K562 (cell line): ENCODE results near the gene UBAC2. TPM values are rescaled to one million over a fixed set of nuclear protein-coding genes. Genes with fewer than 3 reads are reported as not detected.
"Not testable (repeated sequence)": the region's sequence is repeated elsewhere in the genome, so short reads cannot be mapped to it uniquely, and the experiment has no call there.

ENCODE experiments used
- ATAC-seq: fragments of 200-7000 bp; cut with Tn5 transposase; 3 replicates; pipeline ENCODE4 v1.9.1; 2020; ENCODE audit warnings: moderate library complexity
- BruUV-seq: library from RNA; stranded (reverse); fragments of 400-500 nt; replicated peaks from 2 replicates; lab custom pipeline; 2021; lab: Mats Ljungman, UMichigan
- CTCF ChIA-PET: fragments of 300-600 bp; formaldehyde crosslinking; extraction: SDS; loops from one replicate; lab custom pipeline; 2021; ENCODE audit warnings: low intra/inter-chr PET ratio; lab: Yijun Ruan, JAX
- POLR2A ChIA-PET: fragments of 300-600, 350-650 bp; sonication (Branson Sonifier 250); formaldehyde crosslinking; extraction: SDS; loops from one replicate; lab custom pipeline; 2021; ENCODE audit warnings: antibody characterized with exemption, inconsistent platforms; lab: Yijun Ruan, JAX
- DNase-seq, 4 experiments: peaks; one replicate each; pipeline versions ENCODE4 v3.0.0 to v3.0.0-alpha.2; 2011 to 2018; ENCODE audit warnings: low spot score in 3 of 4, mixed read lengths in 3 of 4; ENCODE audit errors: extremely low read depth in 1 of 4
- FAIRE-seq: peaks from 2 replicates; lab custom pipeline; 2011; peaks lifted over from hg19 to GRCh38; lab: Jason Lieb, UNC
- H2AFZ ChIP-seq: 2 replicates; pipeline ENCODE4 v1.6.0; 2011; ENCODE audit warnings: low read depth, low read length, control low read depth, inconsistent platforms
- H3K27ac ChIP-seq: fragments of 200-600 bp; 3 replicates; pipeline ENCODE4 v1.8.0; 2011; ENCODE audit warnings: low read depth, mild to moderate bottlenecking, control low read depth, inconsistent platforms, low read length, moderate library complexity, mixed read lengths; ENCODE audit errors: extremely low read depth
- H3K27me3 ChIP-seq, 2 experiments: fragments of 300-600 bp in 1 of 2; 2 replicates in 1 of 2; 3 replicates in 1 of 2; pipeline versions ENCODE4 v1.6.0 to v1.8.0; 2011; ENCODE audit warnings: inconsistent platforms in 2 of 2, low read length in 2 of 2, mild to moderate bottlenecking in 1 of 2, mixed read lengths in 1 of 2, moderate library complexity in 1 of 2; ENCODE audit not compliant: control insufficient read depth in 2 of 2, insufficient read depth in 2 of 2
- H3K36me3 ChIP-seq: fragments of 300-600 bp; 3 replicates; pipeline ENCODE4 v1.8.0; 2011; ENCODE audit warnings: mild to moderate bottlenecking, low read length, inconsistent platforms; ENCODE audit not compliant: control insufficient read depth, insufficient read depth
- H3K4me1 ChIP-seq, 2 experiments: fragments of 200-600 bp in 1 of 2; replicated peaks in 1 of 2; 2 replicates in 1 of 2; 3 replicates in 1 of 2; pipeline versions ENCODE4 v1.5.1 to v1.8.0; 2011; ENCODE audit warnings: inconsistent platforms in 2 of 2, low read length in 2 of 2, mild to moderate bottlenecking in 1 of 2, mixed read lengths in 1 of 2, moderate library complexity in 1 of 2; ENCODE audit not compliant: control insufficient read depth in 2 of 2, insufficient read depth in 2 of 2
- H3K4me2 ChIP-seq: 2 replicates; pipeline ENCODE4 v1.6.1; 2011; ENCODE audit warnings: low read length, control low read depth, inconsistent platforms, mixed read lengths; ENCODE audit not compliant: insufficient read depth
- H3K4me3 ChIP-seq: fragments of 200-600 bp; sonication (generic), shearing (Covaris generic); 2 replicates; pipeline ENCODE4 v1.5.1; 2016; ENCODE audit warnings: control low read depth, inconsistent platforms
- H3K79me2 ChIP-seq: fragments of 200-600 bp; 3 replicates; pipeline ENCODE4 v1.8.0; 2011; ENCODE audit warnings: low read length, inconsistent platforms; ENCODE audit not compliant: control insufficient read depth, insufficient read depth
- H3K9ac ChIP-seq, 2 experiments: 2 replicates each; pipeline versions ENCODE4 v1.6.0 to v1.6.1; 2011; ENCODE audit warnings: low read depth in 2 of 2, low read length in 2 of 2, control low read depth in 1 of 2, inconsistent platforms in 1 of 2, mild to moderate bottlenecking in 1 of 2, mixed read lengths in 1 of 2; ENCODE audit not compliant: insufficient read depth in 1 of 2
- H3K9me1 ChIP-seq: one replicate; pipeline ENCODE4 v1.6.0; 2011; ENCODE audit warnings: inconsistent platforms, mild to moderate bottlenecking, low read length, moderate library complexity; ENCODE audit not compliant: control insufficient read depth, insufficient read depth
- H3K9me3 ChIP-seq: replicated peaks from 2 replicates; pipeline ENCODE4 v1.5.1; 2011; ENCODE audit warnings: low read depth, low read length, inconsistent platforms; ENCODE audit not compliant: control insufficient read depth, insufficient read depth
- H4K20me1 ChIP-seq: replicated peaks from 2 replicates; pipeline ENCODE4 v1.6.1; 2011; ENCODE audit warnings: low read length, inconsistent platforms, mixed read lengths; ENCODE audit not compliant: control insufficient read depth, insufficient read depth
- RBM22 ChIP-seq: fragments of 200-400 bp; formaldehyde crosslinking; IDR thresholded peaks from 2 replicates; pipeline ENCODE4 v1.6.1; 2018; ENCODE audit warnings: low read length, low read depth; ENCODE audit not compliant: poor library complexity, severe bottlenecking
- ZNF146 ChIP-seq: IDR thresholded peaks from one replicate; pipeline ENCODE4 v1.6.1; 2018; ENCODE audit warnings: missing compliant biosample characterization; ENCODE audit not compliant: unreplicated experiment
- WGBS: fragments of 100-300 bp; shearing (Covaris generic); methylation state at CpG from one replicate; pipeline ENCODE4 v1.1.6; 2016; ENCODE audit warnings: low coverage, mixed read lengths; ENCODE audit not compliant: insufficient coverage; ENCODE audit errors: missing lambda C conversion rate; 5-methylcytosine and 5-hydroxymethylcytosine counted together
- in situ Hi-C: fragments of 300-500 bp; cut with MboI; formaldehyde crosslinking; loops from 4 replicates; pipeline ENCODE4 v1.15.0; 2018; ENCODE audit warnings: inconsistent platforms, mixed read lengths
- intact Hi-C: fragments of 100-400 bp; cut with micrococcal nuclease; formaldehyde crosslinking; loops from 2 replicates; pipeline ENCODE4 v1.14.2; 2022
- polyA plus RNA-seq, 8 experiments: library from polyadenylated mRNA; depleted of rRNA in 4 of 8; stranded (reverse) in 5 of 8; unstranded in 3 of 8; fragments of >200 nt; fragmentation: Nextera tagmentation in 2 of 8; fragmentation: Illumina TruSeq in 1 of 8; extraction: Ambion mirVana in 2 of 8; extraction: Trizol in 1 of 8; gene quantifications; 2 replicates each; pipeline versions ENCODE4 v1.2.1 to v1.2.3, GENCODE V29; 2011 to 2014; ENCODE audit warnings: inconsistent platforms in 1 of 8, missing spikeins in 1 of 8
- total RNA-seq, 7 experiments: library from RNA; depleted of rRNA in 6 of 7; stranded (reverse); fragments of >200 nt in 6 of 7; fragmentation: Illumina TruSeq in 2 of 7; extraction: Trizol in 2 of 7; gene quantifications; 2 replicates each; pipeline versions ENCODE4 v1.2.1 to v1.2.3, GENCODE V29; 2011 to 2021; ENCODE audit warnings: low replicate concordance in 1 of 7

The UBAC2 gene
- total and polyA plus RNA-seq, 9 of the 15 experiments (the other 6 are each of a cell fraction or from before 2014, with no cell fraction given), result 6.0 to 84.1 (median 32.3) TPM

DNA sequence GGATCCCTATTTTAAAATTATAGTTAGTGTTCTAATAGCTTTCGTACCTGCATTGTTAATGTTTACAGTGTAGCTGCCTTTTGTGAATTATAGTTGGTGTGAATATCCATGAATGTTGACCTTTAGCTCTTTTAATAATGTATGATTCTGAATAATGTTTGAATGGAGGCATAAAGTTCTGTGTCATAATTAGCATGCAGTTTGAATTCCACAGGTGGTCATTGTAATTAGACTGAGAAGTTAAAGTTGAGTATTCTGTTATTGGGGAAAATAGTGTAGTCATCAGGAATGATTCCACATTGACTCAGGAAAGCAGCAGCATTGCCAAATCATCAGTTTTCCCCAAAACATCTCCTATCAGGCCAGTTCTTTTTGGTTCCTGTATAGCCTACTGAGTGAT, 45.4 kb downstream of the UBAC2 start (continued):
- TF ChIP-seq RBM22, result no peak
- TF ChIP-seq, all 486 proteins: peak for 0

DNA sequence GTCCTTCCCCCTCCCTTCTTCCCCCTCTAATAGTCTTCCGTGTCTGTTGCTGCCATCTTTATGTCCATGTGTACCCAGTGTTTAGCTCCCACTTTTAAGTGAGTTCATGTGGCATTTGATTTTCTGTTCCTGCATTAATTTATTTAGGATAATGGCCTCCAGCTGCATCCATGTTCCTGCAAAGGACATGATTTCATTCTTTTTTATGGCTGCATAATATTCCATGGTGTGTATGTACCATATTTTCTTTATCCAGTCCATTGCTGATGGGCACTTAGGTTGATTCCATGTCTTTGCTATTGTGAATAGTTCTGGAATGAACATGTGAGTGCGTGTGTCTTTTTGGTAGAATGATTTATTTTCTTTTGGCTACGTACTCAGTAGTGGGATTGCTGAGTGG, 48.5 kb downstream of the UBAC2 start:
- H4K20me1 ChIP-seq, H3K79me2 ChIP-seq, H2AFZ ChIP-seq, H3K27me3 ChIP-seq, in situ Hi-C loops, H3K9ac ChIP-seq, H3K4me1 ChIP-seq, H3K4me3 ChIP-seq, FAIRE-seq, H3K4me2 ChIP-seq, H3K9me1 ChIP-seq, H3K27ac ChIP-seq, ATAC-seq, intact Hi-C loops, H3K9me3 ChIP-seq, DNase-seq, BruUV-seq: not testable (repeated sequence)
- H3K36me3 ChIP-seq, result peaks cover 24% of the 10 kb centered on the region; the same call in 2 of the 3 replicates
- POLR2A ChIA-PET, result interaction anchor here (1.0 kb wide), 1 partner anchor 18 kb away, joined by 3 read pairs; no protein-coding TSS in a partner anchor
- 93% methylated on average over 3 of the region's 3 CpGs for WGBS
- CTCF ChIA-PET, result interaction anchor here (0.7 kb wide), 1 partner anchor 1189 kb away, joined by 3 read pairs; no protein-coding TSS in a partner anchor
- peak; percentile 18 for TF ChIP-seq ZNF146 (CRISPR knock-in tag)

DNA sequence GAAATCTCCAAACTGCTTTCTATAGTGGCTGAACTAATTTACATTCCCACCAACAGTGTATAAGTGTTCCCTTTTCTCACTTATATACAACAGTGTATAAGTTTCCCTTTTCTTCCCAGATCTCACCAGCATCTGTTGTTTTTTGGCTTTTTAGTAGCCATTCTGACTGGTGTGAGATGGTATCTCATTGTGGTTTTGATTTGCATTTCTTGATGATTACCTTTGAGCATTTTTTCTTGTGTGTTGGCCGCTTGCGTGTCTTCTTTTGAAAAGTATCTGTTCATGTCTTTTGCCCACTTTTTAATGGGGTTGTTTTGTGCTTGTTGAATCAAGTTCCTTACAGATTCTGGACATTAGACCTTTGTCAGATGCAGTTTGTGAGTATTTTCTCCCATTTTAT, 49.0 kb downstream of the UBAC2 start:
- POLR2A ChIA-PET, H3K4me3 ChIP-seq, H3K4me1 ChIP-seq, H3K9me3 ChIP-seq, in situ Hi-C loops, intact Hi-C loops, H3K79me2 ChIP-seq, H3K9ac ChIP-seq, H3K4me2 ChIP-seq, ATAC-seq, DNase-seq, H3K27me3 ChIP-seq, H3K9me1 ChIP-seq, BruUV-seq, CTCF ChIA-PET, H2AFZ ChIP-seq, H3K27ac ChIP-seq, FAIRE-seq, H4K20me1 ChIP-seq: not testable (repeated sequence)
- H3K36me3 ChIP-seq, result peaks cover 24% of the 10 kb centered on the region; the same call in 2 of the 3 replicates
- WGBS, result 92% methylated on average over 2 of the region's 2 CpGs
